HFFc6 (cell line): ENCODE data around the gene VAV3. TPM values are rescaled to one million over a fixed set of nuclear protein-coding genes. Genes with fewer than 3 reads are reported as not detected.

Experiments
- DNase-seq: peaks from one replicate; pipeline ENCODE4 v3.0.0-alpha.2; 2018
- H3K27ac Mint-ChIP-seq: 2 replicates; pipeline ENCODE4 v1.8.0; 2020; ENCODE audit warnings: mild to moderate bottlenecking, mixed read lengths
- H3K27me3 Mint-ChIP-seq: 2 replicates; pipeline ENCODE4 v1.8.0; 2021; ENCODE audit warnings: mild to moderate bottlenecking, moderate library complexity, mixed read lengths; ENCODE audit not compliant: insufficient read depth
- H3K36me3 Mint-ChIP-seq: 2 replicates; pipeline ENCODE4 v1.8.0; 2021; ENCODE audit warnings: low read depth, mixed read lengths
- H3K4me1 Mint-ChIP-seq: 2 replicates; pipeline ENCODE4 v1.8.0; 2020; ENCODE audit warnings: low read depth, mixed read lengths
- H3K4me3 Mint-ChIP-seq: 2 replicates; pipeline ENCODE4 v1.8.0; 2020; ENCODE audit warnings: mild to moderate bottlenecking, moderate library complexity, mixed read lengths
- H3K9me3 Mint-ChIP-seq: 2 replicates; pipeline ENCODE4 v1.8.0; 2020; ENCODE audit warnings: mild to moderate bottlenecking, mixed read lengths
- total RNA-seq, 6 experiments: library from RNA; stranded (reverse); fragmentation: NEBNext Ultra II Directional; extraction: Animal tissue kit (Norgen Biotek cat#: 25700); gene quantifications; 2 replicates in 1 of 6; 3 replicates in 5 of 6; pipeline ENCODE4 v1.2.3, GENCODE V29; 2021
- TF ChIP-seq, protein P1 (sequence below): fragments of 200-600 bp; sonication (generic); IDR thresholded peaks from 2 replicates; pipeline ENCODE4 v1.5.0; 2021; ENCODE audit warnings: antibody characterized with exemption, mild to moderate bottlenecking

The VAV3 gene
- total RNA-seq, 6 experiments from 2014 or later = not detected

DNA sequence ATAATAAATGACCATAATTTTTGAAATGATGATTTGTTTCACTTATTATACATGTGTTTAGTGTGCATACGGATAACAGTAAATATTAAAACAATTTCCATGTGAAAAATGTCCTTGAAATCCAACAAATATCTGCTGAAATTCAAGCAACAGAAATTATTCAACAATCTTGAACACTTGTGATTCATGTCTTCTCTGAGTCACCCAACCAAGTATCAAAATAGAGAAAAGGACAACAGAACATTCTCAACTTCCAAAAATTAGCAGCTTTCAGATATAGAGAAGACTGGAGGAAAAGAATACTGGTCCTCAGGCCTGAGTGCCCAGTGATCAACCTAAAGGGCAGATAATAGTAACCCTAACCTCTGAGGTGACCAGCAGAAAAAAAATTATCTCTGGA is 90.8 kb downstream of the VAV3 start:
- TF ChIP-seq, protein P1, sequence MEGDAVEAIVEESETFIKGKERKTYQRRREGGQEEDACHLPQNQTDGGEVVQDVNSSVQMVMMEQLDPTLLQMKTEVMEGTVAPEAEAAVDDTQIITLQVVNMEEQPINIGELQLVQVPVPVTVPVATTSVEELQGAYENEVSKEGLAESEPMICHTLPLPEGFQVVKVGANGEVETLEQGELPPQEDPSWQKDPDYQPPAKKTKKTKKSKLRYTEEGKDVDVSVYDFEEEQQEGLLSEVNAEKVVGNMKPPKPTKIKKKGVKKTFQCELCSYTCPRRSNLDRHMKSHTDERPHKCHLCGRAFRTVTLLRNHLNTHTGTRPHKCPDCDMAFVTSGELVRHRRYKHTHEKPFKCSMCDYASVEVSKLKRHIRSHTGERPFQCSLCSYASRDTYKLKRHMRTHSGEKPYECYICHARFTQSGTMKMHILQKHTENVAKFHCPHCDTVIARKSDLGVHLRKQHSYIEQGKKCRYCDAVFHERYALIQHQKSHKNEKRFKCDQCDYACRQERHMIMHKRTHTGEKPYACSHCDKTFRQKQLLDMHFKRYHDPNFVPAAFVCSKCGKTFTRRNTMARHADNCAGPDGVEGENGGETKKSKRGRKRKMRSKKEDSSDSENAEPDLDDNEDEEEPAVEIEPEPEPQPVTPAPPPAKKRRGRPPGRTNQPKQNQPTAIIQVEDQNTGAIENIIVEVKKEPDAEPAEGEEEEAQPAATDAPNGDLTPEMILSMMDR = no peak
- Mint-ChIP-seq H3K4me1 (peaks cover 8% of the 10 kb centered on the region), H3K27ac (no peak overlapping the region), H3K36me3 (no peaks in the 10 kb centered on the region), H3K4me3 (no peak overlapping the region), H3K9me3 (no peaks in the 10 kb centered on the region), H3K27me3 (peaks cover 2% of the 10 kb centered on the region; the same call in 1 of the 2 replicates)
- DNase-seq = no peak

DNA sequence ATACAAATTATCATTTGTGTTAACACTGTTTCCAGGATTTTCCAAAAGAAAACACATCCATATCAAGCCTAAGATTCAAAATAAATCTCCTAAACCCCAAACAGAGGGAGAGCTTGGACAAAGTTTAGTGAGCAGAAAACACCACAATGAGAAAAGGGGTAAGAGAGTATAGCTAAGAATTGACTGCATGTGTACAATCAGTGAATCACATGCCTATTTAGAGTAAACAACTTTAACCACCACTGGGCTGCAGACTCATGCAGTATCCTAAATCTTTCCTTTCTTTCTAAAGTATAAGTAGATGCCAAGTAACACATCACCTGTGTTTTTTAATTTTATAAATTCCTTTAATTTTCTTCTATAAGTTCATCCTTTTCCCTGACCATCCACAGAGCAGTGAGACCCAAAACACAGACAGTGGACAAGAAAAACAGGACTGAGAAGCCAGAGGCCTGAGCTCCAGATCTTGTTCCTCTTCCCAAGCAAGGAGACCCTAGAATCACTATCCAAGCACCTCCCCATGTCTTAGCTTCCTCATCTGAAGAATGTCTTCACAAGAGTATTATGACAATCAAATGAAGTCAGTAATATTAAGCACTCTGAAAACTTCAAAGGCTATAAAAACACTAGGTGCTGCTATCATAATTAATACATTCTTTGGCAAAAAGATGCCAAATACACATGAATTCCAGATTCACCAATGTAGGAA is 93.1 kb downstream of the VAV3 start:
- no peaks in the 10 kb centered on the region for H3K4me1 Mint-ChIP-seq
- H3K27me3 Mint-ChIP-seq = peaks cover 2% of the 10 kb centered on the region; the same call in 1 of the 2 replicates
- H3K4me3 Mint-ChIP-seq = no peak overlapping the region
- no peak for DNase-seq
- TF ChIP-seq, protein P1 = no peak
- H3K36me3 Mint-ChIP-seq = no peaks in the 10 kb centered on the region
- H3K9me3 Mint-ChIP-seq = no peaks in the 10 kb centered on the region
- no peak overlapping the region for H3K27ac Mint-ChIP-seq

DNA sequence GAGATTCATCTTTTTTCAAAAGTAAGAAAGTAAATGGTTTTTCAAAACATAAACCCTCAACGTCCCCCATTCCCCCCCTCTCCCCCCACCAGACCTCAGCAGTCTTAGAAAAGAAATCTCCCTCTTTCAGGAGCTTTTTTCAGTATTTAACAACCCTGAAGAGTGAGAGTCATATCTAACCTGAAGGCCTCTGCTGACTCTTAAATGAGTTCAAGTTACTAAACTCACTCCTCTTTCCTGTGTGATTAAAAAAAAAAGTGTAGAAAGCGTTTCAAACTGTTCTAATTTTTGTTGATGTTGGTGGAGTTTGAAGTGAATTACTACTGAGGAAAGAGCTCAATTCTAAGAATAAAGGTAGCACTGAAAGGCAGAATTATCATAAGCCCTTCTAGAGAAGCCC is 93.7 kb downstream of the VAV3 start:
- Mint-ChIP-seq H3K4me3 (no peak overlapping the region), H3K27ac (no peak overlapping the region)
- DNase-seq = no peak

DNA sequence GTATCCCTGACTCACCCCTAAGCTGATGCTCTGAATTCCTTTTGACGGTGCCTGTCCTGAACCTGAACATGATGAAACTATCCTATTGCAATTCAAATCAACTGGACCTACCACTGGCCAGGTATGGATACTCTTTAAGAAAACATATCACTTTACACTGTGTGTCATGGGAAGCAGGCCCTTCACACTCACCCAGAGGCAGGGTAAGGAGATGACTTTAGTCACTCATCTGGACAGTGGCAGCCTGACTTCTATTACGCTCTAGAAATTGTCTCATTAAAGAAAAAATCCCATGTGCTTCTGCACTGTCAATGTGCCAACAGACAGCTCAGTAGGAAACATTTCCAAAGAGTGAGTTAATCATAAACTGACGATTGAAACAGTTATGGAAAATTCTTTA is 94.3 kb downstream of the VAV3 start:
- Mint-ChIP-seq H3K36me3 (no peaks in the 10 kb centered on the region), H3K4me3 (no peak overlapping the region), H3K27me3 (peaks cover 2% of the 10 kb centered on the region; the same call in 1 of the 2 replicates), H3K9me3 (no peaks in the 10 kb centered on the region), H3K4me1 (no peaks in the 10 kb centered on the region), H3K27ac (no peak overlapping the region)
- TF ChIP-seq, protein P1 = no peak
- DNase-seq = no peak

More for the DNA sequence above, 93.7 kb downstream of the VAV3 start:
- Mint-ChIP-seq H3K27me3 (peaks cover 2% of the 10 kb centered on the region; the same call in 1 of the 2 replicates), H3K36me3 (no peaks in the 10 kb centered on the region), H3K4me1 (no peaks in the 10 kb centered on the region), H3K9me3 (no peaks in the 10 kb centered on the region)
- TF ChIP-seq, protein P1 = no peak

DNA sequence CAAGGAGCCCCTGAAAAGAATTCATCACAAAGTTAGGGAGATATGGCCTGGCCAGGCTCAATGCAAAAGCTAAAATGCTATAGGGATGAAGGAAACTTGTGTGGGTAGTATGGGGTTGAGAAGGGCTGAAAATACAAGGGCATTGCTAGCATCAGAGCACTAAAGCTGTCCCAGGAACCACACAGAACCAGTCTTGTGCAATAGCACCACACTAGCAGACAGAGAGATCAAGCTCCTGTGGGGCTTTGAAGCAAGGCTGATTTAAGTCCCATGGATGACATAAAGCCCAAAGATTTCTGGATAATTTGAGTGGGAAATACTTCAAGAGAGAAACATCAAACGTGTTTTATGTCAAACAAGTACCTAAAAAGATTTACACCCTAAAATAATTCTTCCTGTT is 97.1 kb downstream of the VAV3 start:
- Mint-ChIP-seq H3K27ac (no peak overlapping the region), H3K4me1 (no peaks in the 10 kb centered on the region), H3K27me3 (no peaks in the 10 kb centered on the region; the same call in 1 of the 2 replicates)

More for the DNA sequence above, 97.1 kb downstream of the VAV3 start:
- DNase-seq = no peak
- Mint-ChIP-seq H3K4me3 (no peak overlapping the region), H3K36me3 (no peaks in the 10 kb centered on the region), H3K9me3 (no peaks in the 10 kb centered on the region)
- TF ChIP-seq, protein P1 = no peak
